ENCODE measurements around the gene FAM83C. TPM values are rescaled to one million over a fixed set of nuclear protein-coding genes. Genes with fewer than 3 reads are reported as not detected.
"Not testable (repeated sequence)": the region's sequence is repeated elsewhere in the genome, so short reads cannot be mapped to it uniquely, and the experiment has no call there.

Gene FAM83C
- total RNA-seq, 1 donor from 2014 or later: not detected

DNA sequence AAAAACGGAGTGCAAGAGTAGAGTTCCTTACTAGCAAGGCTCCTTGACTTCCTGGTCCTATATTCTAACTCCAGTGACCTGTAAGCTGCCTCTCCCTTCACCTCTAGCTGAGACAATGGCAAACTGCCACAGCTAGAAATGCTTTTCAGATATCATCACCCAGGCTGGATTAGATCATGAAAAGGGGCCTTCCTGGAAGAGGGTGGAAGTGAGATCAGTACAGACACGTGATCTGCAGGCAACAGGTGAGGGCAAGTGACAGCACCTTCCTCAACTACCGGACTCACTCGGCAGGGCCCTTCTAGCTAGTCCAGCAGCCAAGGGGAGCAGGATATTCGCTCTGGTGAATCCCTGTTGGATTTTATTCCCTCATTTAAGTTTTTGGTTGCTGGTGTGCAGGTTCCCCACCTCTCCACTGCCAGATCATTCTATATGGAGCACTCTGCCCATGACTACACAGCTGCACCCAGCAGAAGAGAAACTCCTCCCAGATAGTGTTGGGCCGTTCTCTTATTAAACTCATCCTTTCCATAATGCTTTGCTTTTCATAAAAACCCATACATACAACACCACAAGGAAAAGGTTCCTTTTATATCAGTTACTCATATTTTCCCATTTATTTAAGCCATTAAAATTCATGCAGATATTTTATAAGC is 26.4 kb upstream of the FAM83C start:
- intact Hi-C loops (cut with micrococcal nuclease): no loop called here

DNA sequence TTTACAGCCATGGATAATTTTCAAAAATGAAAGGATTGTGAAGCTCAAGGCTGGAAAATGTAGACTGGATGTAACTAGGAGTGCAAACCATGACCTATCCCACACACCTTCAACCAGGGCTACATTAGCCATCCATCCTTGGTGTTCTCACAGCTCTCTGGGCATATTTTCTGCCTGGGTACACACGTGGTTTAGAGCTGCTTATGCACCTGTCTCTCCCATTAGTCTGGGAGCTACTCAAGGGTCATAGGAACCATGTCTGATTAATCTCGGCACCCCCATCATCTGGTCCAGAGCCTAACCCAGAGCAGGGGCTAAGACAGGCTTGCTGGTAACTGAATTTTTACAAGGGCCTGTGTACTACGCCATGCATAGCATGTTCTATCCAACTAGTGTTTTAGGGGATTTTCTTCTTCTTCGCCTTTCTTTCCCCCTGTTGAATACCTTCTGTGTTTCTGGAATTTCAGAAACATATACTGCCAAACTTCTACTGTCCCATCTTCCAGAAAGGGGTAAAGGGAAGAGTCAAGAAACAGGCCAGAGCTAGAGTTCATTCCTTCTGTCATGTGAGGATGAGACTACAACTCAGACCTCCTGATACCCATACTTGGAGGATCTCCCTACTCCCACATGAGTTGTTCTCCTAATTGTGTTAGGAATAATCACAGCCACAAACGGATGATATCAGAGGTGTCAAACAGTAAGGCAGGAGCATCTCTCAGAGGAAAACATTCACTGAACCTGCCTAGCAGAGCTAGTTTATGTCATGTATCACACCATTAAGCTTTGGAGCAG is 25.4 kb upstream of the FAM83C start:
- intact Hi-C loops (cut with micrococcal nuclease): no loop called here

DNA sequence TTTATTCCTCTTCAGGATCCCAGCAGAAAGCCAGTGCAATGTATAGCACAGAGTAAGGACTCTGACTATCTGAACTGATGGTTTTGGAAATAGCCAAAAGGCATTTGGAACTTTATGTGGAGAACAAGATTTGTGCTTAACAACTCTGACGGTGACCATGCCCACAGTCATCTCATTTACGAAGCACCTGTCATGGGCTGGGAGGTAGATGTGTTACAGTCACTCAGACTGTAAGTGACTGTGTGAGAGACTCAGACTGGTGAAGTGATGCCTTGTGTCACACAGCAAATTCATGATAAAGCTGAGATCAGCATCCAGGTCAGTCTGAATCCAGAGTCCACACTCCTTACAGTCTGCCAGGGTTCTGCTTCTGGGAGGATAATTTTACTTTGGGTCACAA is 23.9 kb upstream of the FAM83C start:
- intact Hi-C loops (cut with micrococcal nuclease): no loop called here

DNA sequence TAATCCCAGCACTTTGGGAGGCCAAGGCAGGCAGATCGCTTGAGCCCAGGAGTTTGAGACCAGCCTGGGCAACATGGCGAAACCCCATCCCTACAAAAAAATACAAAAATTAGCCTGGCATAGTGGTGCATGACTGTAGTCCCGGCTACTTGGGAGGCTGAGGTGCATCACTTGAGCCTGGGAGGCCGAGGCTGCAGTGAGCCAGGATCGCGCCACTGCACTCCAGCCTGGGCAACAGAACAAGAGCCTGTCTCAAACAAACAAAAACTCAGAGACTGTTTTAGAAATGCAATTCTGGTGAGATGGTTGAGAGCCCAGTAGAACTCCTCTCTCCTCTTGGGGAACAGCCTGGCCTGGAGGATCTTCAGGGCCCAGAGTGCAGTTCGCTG is 23.4 kb upstream of the FAM83C start:
- intact Hi-C loops (cut with micrococcal nuclease): not testable (repeated sequence)

DNA sequence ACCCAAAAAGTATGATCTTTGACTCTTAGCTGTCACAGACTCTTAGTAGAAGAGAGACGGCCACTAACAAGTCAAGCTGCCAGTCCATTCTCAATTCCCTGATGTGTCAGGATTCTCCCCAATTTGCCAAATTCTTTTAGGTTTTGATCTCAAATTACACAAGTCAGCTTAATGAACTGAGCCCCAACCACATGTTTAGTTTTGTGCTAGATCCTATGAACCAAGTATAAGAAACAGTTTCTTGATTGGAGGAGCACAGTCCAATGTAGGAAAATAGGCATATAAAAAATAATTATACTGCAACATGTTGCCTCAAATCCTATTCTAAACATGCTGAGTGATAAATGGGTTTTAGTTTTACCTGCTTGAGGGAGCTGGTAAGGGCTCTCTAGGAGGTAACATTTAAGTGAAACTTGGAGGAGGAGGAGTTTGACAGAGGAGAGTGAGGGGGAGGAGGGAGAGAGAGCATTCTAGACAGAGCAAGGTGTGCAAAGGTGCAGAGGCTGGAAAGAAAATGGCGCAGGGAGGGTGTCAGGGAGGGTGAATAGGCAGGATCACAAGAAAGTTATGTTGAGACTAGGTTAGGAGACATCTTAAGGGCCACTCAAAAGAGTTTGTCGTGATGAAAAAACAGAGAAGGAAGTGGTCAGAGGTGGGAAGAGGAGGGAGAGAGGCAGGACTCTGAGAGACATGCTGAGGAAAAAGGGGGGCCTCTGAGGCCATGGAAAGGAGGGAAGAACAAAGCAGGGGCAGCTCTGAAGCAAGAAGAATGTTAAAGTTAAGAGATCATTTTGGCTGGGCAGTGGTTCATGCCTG is 22.8 kb upstream of the FAM83C start:
- intact Hi-C loops (cut with micrococcal nuclease): no loop called here

DNA sequence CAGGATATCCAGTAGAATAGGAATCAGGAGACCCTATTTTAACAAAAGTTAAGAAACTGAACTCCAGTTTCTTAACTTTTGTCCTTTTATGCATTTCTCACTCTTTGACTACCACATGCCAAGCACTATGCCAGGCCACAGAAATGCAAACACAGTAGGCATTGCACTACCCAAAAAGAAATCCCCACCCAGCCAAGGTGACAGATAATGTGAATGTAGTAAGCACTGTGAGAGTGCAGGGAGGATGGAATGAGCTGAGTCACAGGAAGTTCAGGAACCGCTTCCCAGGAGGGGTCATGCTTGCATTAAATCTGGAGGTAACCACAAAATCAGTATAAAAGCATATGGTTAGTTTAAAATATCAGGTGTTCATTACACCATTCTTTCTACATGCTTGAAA is 20.1 kb upstream of the FAM83C start:
- intact Hi-C loops (cut with micrococcal nuclease): no loop called here

DNA sequence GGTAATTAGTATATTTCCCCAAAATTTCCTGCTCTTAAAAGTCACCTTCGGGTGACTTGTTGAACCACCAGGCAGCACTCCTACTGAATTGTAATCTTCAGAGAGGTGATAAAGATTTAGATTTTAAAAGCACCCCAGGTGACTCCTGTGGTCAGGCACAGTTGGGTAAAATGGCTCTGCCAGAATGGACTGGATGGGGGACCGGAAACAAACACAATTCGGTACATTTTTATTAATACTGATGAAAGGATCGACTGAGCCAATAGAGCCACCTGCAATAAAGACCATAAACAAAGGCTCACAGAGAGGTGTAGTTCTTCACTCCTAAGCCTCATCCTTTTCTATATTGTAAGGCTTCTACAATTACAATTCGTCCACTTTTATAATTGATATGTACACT is 19.6 kb upstream of the FAM83C start:
- intact Hi-C loops (cut with micrococcal nuclease): no loop called here

DNA sequence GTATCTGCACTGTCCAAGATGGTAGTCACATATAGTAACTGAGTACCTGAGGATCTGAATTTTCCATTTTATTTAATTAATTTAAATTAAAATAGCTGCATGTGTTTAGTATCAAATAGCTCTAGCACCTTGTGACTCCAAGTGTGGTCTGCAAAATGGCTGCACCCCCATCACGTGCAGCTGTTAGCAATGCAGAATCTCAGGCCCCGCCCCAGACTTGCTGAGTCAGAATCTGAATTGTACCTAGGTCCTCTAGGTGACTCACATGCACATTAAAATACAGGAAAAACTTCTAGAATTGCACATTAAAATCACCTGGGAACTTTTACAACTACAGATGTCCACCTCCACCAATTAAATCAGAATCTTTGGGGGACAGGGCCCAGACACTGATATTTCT is 19.2 kb upstream of the FAM83C start:
- intact Hi-C loops (cut with micrococcal nuclease): no loop called here

DNA sequence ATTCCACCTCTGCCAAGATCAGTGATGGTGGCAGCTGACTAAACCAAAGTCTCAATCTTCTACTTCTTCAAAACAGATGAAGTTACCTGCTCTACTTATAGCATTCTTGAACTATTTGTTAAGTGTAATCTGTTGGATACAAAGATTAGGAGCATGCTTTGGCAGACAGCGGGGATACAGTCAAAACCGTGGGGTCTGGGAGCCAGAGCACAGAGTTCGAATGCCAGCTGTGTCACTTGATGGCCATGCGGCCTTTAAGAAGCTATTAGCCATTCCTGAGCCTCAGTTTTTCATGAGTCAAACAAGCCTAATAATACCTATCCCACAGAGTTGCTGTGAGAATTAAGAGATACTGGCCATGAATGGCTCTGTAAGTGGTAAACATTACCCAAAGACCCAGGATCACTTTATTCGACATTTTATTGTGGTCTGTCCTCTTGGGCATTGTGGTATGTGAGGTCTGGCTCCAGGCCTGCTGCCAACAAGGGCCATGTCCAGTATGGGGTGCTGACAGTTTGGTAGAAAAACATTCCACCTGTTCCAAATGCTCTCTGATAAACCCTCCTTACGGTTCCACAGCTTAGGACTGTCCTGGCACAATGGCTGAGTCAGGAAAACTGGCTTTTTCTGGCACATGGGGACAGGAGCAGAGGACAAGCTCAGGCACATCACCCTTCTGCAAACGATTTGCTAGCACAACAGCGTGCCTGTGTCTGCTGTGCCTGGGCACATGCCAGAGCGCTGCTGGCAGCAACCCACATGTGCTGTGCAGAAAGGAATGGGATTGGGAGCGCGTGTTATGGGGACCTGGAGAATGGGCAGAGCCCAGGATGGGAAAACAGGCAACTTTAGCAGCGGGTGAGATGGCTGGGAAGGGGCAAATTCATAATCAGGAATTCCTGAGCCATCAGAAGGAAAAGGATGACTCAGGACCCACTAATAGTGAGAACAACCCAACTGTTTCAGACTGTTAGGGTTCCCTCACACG is 15.7 kb upstream of the FAM83C start:
- intact Hi-C loops (cut with micrococcal nuclease): loop anchor here (10.0 kb wide), 1 partner anchor 307 kb away; the partner anchor contains the start of gene SPAG4

DNA sequence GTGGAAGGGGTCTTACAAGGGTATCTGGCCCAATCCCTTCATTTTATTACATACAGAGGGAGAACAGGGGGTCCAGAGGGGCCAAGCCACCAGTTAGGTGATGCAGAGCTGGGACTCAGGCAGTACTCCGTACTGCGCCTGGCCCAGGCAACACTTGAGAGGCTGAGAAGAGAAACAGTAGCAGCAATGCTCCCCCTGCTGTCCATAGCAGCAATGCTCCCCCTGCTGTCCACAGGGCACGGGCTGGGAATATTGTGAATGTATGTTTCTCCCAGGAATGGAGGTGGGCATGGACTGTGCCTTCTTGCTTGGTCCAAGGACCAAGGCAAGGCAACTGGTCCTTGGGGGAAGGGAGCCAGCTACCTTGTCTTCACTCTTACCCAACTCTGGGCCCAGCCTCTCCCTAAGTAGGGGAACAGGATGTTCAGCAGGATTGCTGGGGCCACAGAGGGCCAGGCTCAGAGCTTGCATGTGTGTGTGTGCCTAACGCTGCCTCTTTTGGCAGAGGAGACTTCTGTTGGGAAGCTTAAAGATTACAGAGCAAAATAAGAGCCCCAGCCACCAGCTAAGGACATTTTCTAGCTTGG is 14.8 kb upstream of the FAM83C start:
- intact Hi-C loops (cut with micrococcal nuclease): loop anchor here (10.0 kb wide), 1 partner anchor 308 kb away; the partner anchor contains the start of gene SPAG4

DNA sequence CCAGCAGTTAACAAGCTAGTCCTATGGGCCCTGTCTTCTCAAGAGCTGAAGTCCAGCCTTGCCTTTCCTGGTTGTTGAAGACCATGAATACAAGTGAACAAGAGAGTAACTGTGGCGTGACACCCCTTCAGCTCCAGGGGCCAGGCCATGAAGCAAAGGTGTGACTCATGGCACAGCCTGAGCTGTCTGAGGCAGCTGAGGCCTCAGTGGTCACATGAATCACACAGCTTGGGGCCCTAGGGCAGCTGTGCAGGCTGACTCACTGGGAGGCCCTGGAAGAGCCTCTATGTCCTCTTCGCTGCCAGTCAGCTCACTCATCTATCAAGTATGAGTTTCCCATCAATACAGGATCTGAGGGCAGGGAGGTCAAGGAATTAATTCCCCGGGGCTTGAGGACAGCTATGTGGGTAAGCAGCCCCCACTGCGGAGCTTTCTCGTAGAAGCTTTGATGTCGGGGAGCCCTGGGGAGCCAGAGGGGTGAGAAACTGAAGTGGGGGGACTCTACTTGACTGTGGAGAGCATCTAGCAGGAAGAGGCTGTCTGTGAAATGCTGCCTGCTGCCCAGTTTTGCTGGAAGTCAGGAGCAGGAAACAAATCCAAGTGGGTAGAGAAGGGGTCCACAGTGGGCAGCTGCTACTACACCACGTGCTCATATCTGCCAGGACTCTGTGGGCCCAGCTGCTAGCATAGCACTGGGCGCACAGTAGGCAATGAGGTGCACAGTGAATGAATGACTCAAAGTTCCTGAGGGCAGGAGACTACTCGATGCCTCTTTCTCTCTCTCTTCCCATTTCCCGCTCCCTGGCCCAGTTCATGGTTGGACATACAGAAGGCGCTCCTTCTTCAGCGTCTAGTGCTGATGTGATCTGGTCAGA is 13.7 kb upstream of the FAM83C start:
- intact Hi-C loops (cut with micrococcal nuclease): loop anchor here (10.0 kb wide), 1 partner anchor 309 kb away; the partner anchor contains the start of gene SPAG4

DNA sequence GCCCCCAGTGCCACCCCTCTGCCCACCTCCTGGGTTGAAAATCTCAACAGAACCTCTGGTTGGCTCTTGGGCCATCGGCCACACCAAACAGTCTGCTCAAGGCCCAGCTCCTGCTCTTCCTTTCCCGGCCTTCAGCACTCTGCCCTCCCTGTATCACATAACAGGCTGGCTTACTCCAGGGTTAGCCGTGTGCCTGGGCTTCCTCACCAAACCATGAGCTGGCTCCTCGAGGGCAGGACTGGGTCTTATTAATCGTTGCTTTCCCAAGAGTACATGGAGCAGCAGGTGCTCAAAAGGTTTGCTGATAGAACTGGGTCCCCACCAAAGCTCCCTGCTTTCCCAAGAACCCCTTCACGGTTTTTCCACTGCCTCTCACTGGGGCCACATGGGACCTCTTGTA is 12.7 kb upstream of the FAM83C start:
- intact Hi-C loops (cut with micrococcal nuclease): loop anchor here (1.0 to 10.0 kb wide), 4 partner anchors 24 to 310 kb away; partner anchors contain the start of gene SPAG4

DNA sequence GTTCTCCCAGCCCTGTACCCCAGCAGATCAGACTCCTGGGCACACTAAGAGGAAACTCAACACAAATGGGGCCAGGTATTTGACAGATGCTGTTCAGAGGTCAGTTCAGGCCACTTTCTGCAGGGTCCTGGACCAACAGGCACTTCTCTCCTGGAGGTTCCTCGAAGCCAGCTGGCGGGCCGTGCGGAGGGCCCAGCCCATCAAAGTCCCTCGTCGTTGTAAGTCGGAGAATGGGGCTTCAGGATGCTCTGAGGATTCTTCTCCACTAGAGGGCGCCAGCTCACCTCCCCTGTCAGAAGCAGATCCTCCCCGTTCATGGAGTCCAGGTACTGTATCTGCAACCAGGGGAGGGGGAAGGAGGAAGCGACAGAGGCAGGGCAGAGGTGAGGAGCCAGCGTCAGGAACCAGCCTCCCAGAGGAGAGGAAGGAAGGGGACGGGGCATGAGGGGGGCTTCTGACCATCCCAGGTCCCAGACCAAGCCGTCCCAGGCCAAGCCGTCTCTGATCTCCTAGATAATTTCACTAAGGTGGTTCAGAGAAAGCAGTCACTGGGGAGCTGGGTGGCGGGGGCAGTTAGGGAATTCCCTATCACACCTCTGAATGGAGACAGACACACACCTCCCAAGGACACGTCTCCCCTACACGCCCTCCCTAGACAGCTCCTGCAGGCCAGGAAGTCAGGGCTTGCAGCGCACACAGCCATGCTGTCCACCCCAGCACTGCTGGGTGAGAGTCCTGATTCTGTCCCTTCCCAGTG is 11.7 kb upstream of the FAM83C start:
- intact Hi-C loops (cut with micrococcal nuclease): loop anchor here (1.0 to 10.0 kb wide), 4 partner anchors 25 to 311 kb away; partner anchors contain the start of gene SPAG4

DNA sequence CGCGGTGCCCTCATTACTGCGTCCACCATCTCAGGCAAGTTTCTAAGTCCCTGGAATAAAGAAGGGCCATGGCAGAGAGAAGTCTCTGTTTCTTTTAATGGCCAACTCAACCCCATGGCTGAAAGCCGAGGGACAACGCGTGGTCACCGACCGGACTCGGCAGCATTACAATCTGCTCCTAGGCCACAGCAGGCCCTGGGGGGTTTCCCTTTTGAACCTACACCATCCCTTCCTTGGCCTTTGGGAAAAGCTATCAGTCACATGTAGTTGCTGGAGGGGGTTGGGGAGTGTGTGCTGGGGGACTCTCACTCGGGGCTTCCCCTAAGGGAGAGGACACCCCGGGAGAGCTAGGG is 11.1 kb upstream of the FAM83C start:
- intact Hi-C loops (cut with micrococcal nuclease): loop anchor here (10.0 kb wide), 1 partner anchor 311 kb away; the partner anchor contains the start of gene SPAG4

DNA sequence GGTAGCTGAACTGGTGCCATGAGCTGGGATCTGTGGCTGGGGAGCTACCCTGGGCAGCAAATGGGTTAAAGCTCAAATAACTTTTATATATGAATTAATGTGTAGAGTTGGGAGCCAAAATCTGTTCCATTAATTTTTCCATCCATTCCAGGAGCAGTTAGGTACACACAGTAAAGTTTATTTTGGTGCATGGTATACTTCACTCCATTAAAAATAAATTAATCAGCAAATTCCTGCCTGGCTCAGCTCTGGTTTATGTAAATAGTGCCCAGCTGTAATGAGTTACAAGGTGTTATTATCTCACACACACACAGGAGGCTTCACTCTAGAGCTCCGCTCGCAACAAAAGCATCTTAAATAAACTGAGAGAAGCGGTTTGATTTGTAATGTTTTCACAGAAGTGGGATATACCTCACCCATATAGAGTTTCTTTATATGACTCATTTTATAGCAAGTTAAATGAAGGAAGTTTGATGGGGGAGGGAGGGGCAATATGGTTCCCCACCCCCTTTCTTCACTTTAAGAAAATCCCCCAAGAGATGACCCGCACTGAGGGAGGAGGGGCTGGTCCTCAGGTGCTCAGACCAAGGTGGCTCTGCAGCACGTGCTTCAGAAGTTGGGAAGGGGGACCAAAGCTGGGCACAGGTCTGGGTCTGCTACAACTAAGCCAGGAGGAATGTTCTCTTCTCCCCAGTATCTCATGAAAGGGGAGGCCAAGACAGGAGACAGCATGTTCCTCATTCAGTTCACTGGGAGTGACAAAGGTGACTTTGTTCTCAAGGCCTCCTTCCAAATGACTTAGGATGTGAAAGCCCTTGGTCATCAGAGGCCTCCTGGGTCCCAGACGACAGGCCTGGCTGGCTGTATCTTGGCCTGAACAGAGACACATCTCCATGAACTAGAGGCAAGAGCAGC is 10.5 kb upstream of the FAM83C start:
- intact Hi-C loops (cut with micrococcal nuclease): loop anchor here (10.0 kb wide), 1 partner anchor 312 kb away; the partner anchor contains the start of gene SPAG4

DNA sequence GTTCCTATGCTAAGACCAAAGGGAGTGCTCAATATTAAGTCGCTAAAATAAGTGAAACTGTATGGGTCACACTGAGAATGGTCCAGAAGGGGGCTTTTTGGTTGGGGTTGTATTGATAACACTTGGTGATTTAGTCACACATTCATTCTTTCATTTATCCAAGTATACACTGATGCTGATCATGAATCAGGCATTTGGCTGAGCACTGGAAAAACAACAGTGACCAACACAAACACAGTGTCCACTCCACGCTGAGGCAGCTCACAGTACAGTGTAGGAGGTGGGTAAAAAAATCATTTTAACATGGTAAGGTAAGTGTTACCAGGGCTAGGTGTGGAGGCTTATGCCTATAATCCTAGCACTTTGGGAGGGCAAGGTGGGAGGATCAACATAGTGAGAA is 9.2 kb upstream of the FAM83C start:
- intact Hi-C loops (cut with micrococcal nuclease): loop anchor here (10.0 kb wide), 1 partner anchor 313 kb away; the partner anchor contains the start of gene SPAG4
